ENCODE data around the gene RAD51B. TPM values are rescaled to one million over a fixed set of nuclear protein-coding genes. Genes with fewer than 3 reads are reported as not detected.

RAD51B gene
- total and polyA plus RNA-seq, 9 of the 15 experiments (the other 6 are each of a cell fraction or from before 2014, with no cell fraction given), result 8.5 to 17.3 (median 11.3) TPM

DNA sequence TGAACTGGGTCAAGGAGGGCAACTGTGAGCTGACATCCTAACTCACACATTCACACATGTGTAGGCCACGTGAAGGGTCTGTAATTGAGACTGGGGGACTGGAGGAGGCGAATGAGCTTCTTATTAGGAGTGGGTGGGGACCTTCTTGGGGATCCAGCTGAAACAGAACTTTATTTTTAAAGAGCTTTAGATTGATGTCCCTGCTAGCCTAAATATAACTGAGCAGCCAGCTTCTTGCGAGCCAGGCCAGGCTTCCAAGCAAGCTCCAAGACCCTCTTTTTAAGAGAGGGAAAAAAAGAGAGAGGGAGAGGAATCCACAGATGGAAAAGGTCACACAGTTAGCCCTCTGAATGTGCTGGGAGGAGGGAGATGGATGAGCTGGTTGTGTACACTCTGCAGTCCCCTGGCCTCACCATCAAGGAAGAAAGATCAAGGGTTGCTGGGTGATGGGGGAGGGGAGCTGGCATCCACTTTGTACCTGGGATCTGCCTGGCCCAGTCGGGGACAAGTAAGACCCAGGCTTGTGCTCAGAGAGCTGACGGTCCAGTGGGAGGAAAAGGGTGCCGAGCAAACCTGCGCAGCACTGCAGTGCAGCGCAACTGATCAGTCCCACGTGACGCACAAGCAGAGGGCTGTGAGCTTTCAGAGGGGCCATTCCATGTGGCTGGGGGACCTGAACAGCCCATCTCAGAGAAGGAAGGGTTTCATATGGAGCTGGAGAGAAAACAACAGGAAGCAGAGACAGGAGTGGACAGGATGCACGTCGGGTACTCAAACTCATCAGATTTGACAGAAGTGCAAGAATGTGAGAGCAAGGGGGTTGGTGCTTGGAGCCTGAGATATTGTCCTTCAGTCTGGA, 818.8 kb downstream of the RAD51B start (continued):
- TF ChIP-seq FOXA3 (CRISPR knock-in tag; conservative IDR thresholded peaks at IDR 0.05 in 1 of 2, IDR thresholded peaks at IDR 0.05 in 1 of 2) (no peak), CREM (IDR thresholded peaks at IDR 0.05; ENCODE audit: low read depth) (no peak)

DNA sequence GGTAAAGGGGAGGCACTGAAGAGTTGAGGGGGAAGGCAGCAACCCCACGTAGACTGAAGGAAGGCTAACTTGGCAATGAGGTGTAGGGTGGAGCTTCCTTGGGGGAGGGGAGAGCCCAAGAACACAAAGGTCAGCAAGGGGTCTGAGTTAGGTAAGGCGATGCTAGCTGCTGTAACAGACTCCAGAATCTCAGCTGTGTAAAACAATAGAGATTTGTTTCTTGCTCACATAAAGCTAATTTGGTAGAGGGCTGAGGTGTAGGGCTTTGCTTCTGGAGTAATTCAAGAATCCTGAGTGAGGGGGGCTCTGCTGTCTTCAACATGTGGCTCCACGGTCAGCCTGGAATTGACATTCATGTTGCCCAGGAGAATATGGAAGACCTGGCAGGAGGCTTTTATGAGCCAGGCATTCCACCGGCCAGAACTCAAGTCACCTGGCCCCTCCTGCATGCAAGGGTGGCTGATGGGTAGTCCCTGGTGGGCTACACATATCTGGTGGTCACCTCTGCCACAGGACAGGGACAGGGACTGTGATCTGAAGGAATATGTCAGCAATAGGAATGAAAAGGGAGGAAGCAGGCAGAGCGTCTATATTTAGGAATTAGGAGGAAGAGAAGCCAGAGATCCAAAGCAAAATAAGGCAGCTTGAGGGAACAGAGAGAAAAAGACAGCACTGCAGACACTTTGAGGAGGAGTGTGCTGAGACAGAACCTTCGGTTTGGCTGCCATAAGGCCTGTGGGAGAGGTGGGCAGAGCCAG, 819.6 kb downstream of the RAD51B start:
- POLR2A ChIA-PET, result interaction anchor here (0.5 to 1.2 kb wide), 2 partner anchors 21 to 154 kb away, joined by 3 read pairs; partner anchors contain the start of gene ZFP36L1
- BruUV-seq (replicated peaks), result no TSS peak
- ATAC-seq (no peak), DNase-seq (ENCODE audit: extremely low read depth in 1 of 4, low spot score in 3 of 4) (no peak), FAIRE-seq (no peak)
- Histone ChIP-seq H3K4me2 (ENCODE audit: insufficient read depth, low read length) (no peak overlapping the region), H3K9me3 (replicated peaks; ENCODE audit: control insufficient read depth, insufficient read depth, low read depth, low read length) (no peaks in the 10 kb centered on the region), H3K9ac (ENCODE audit: insufficient read depth in 1 of 2, low read depth in 2 of 2, low read length in 2 of 2) (no peak overlapping the region), H2AFZ (ENCODE audit: low read depth, low read length) (no peak overlapping the region), H3K27ac (ENCODE audit: extremely low read depth, low read depth, low read length) (no peak overlapping the region), H3K27me3 (ENCODE audit: control insufficient read depth in 2 of 2, insufficient read depth in 2 of 2, low read length in 2 of 2) (no peaks in the 10 kb centered on the region), H3K9me1 (ENCODE audit: control insufficient read depth, insufficient read depth, low read length) (no peaks in the 10 kb centered on the region), H3K4me1 (replicated peaks in 1 of 2; ENCODE audit: control insufficient read depth in 2 of 2, insufficient read depth in 2 of 2, low read length in 2 of 2) (peaks cover 0 to 4% of the 10 kb centered on the region in 2 experiments; a peak in 2 of 5 replicates), H4K20me1 (replicated peaks; ENCODE audit: control insufficient read depth, insufficient read depth, low read length) (no peaks in the 10 kb centered on the region), H3K4me3 (no peak overlapping the region), H3K79me2 (ENCODE audit: control insufficient read depth, insufficient read depth, low read length) (no peaks in the 10 kb centered on the region), H3K36me3 (ENCODE audit: control insufficient read depth, insufficient read depth, low read length) (no peaks in the 10 kb centered on the region)
- CTCF ChIA-PET (ENCODE audit: low intra/inter-chr PET ratio), result no interaction called here
- intact Hi-C loops (cut with micrococcal nuclease), result no loop called here
- TF ChIP-seq CBX2 (IDR thresholded peaks at IDR 0.05; ENCODE audit: insufficient read depth, low read length, poor library complexity, severe bottlenecking) (no peak), ZBTB17 (CRISPR knock-in tag; IDR thresholded peaks at IDR 0.05) (no peak), POLR2AphosphoS5 (IDR thresholded peaks at IDR 0.05; ENCODE audit: control insufficient read depth, insufficient read depth, low read depth, low read length) (no peak), ZNF12 (CRISPR knock-in tag; IDR thresholded peaks at IDR 0.05) (peak; percentile 78), ZNF717 (CRISPR knock-in tag; IDR thresholded peaks at IDR 0.05) (no peak)
- TF ChIP-seq, protein P1, sequence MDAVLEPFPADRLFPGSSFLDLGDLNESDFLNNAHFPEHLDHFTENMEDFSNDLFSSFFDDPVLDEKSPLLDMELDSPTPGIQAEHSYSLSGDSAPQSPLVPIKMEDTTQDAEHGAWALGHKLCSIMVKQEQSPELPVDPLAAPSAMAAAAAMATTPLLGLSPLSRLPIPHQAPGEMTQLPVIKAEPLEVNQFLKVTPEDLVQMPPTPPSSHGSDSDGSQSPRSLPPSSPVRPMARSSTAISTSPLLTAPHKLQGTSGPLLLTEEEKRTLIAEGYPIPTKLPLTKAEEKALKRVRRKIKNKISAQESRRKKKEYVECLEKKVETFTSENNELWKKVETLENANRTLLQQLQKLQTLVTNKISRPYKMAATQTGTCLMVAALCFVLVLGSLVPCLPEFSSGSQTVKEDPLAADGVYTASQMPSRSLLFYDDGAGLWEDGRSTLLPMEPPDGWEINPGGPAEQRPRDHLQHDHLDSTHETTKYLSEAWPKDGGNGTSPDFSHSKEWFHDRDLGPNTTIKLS (IDR thresholded peaks at IDR 0.05; ENCODE audit: borderline replicate concordance, low read depth), result no peak
- in situ Hi-C loops (cut with MboI), result no loop called here
- 25% methylated on average over 6 of the region's 6 CpGs for WGBS (ENCODE audit: insufficient coverage, low coverage, missing lambda C conversion rate)

Measured in K562 (cell line).